Measurements from ENCODE around the gene MFF. TPM values are rescaled to one million over a fixed set of nuclear protein-coding genes. Genes with fewer than 3 reads are reported as not detected.

The MFF gene
- total and polyA plus RNA-seq, 2 of the 8 experiments (the other 6 are each of a cell fraction or from before 2014, with no cell fraction given) = 36.2 to 86.8 TPM

DNA sequence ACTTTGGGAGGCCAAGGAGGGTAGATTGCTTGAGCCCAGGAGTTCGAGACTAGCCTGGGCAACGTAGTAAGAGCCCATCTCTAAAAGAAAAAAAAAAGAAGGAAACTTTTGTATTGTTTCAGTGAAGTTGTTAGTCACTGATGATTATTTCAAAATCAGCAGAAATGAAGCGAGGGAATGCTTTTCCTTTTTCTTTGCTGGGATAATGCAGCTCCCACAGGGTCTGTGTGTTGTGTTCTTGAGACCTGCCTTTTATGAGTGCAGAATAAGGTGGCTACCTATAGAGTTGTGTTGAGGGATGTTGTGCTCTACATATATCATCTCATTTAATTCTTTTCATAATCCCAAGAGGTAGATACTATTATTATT, 42.4 kb downstream of the MFF start:
- 97% methylated on average over 3 of the region's 3 CpGs; no CpG with 5 or more reads in 1 of the 2 experiments for WGBS, 2 experiments (ENCODE audit: extremely low coverage in 1 of 2, insufficient coverage in 1 of 2, insufficient read length in 1 of 2, insufficient replicate concordance in 2 of 2, low coverage in 1 of 2, low lambda C conversion rate in 2 of 2, missing lambda C conversion rate in 1 of 2)

More for the DNA sequence above, 42.4 kb downstream of the MFF start:
- Histone ChIP-seq H3K23me2 (ENCODE audit: low read depth, low read length) (no peaks in the 10 kb centered on the region), H3K4me3 (ENCODE audit: extremely low read depth in 1 of 4, insufficient read depth in 2 of 4, low read depth in 3 of 4, low read length in 4 of 4) (no peak overlapping the region), H3K9ac (replicated peaks in 1 of 4; ENCODE audit: extremely low read depth in 1 of 4, low read depth in 3 of 4, low read length in 3 of 4) (no peak overlapping the region), H4K91ac (replicated peaks; ENCODE audit: insufficient read length, low read length) (no peak overlapping the region), H3K4me1 (replicated peaks in 1 of 4; ENCODE audit: control insufficient read depth in 3 of 4, insufficient read depth in 4 of 4, low read length in 3 of 4) (no peaks in the 10 kb centered on the region), H3K36me3 (ENCODE audit: control insufficient read depth in 2 of 4, insufficient read depth in 4 of 4, low read length in 3 of 4) (no peaks in the 10 kb centered on the region), H3K4ac (replicated peaks; ENCODE audit: insufficient read length, low read depth, low read length) (no peak overlapping the region), H2BK5ac (ENCODE audit: low read depth, low read length) (no peak overlapping the region), H3K9me3 (ENCODE audit: insufficient read depth in 2 of 2, low read depth in 1 of 2, low read length in 1 of 2) (no peaks in the 10 kb centered on the region), H2BK12ac (ENCODE audit: low read depth, low read length) (no peak overlapping the region), H3K79me2 (ENCODE audit: control insufficient read depth in 1 of 2, insufficient read depth in 2 of 2, low read length in 2 of 2) (no peaks in the 10 kb centered on the region), H3K79me1 (ENCODE audit: low read depth, low read length) (no peaks in the 10 kb centered on the region), H3K56ac (replicated peaks; ENCODE audit: insufficient read length, low read depth, low read length) (no peak overlapping the region), H2AK5ac (ENCODE audit: low read depth, low read length) (no peak overlapping the region), H2BK20ac (ENCODE audit: low read length) (no peak overlapping the region), H3K23ac (ENCODE audit: insufficient read length) (no peak overlapping the region), H3K4me2 (ENCODE audit: insufficient read depth in 1 of 2, low read depth in 2 of 2, low read length in 2 of 2) (no peak overlapping the region), H4K8ac (ENCODE audit: extremely low read depth, insufficient read depth, low read length) (no peak overlapping the region), H4K5ac (ENCODE audit: insufficient read length, low read depth, low read length) (no peak overlapping the region), H3K27ac (ENCODE audit: low read depth, low read length) (no peak overlapping the region), H2BK120ac (replicated peaks; ENCODE audit: low read depth, low read length) (no peak overlapping the region), H4K20me1 (replicated peaks in 1 of 2; ENCODE audit: control insufficient read depth in 1 of 2, insufficient read depth in 2 of 2, low read length in 2 of 2) (no peaks in the 10 kb centered on the region), H3K14ac (ENCODE audit: insufficient read length) (no peak overlapping the region), H3K27me3 (replicated peaks in 1 of 4; ENCODE audit: control insufficient read depth in 3 of 4, extremely low read depth in 1 of 4, insufficient read depth in 3 of 4, low read length in 3 of 4) (no peaks in the 10 kb centered on the region), H2AFZ (ENCODE audit: low read length) (no peak overlapping the region), H3K18ac (ENCODE audit: extremely low read depth, low read length) (no peak overlapping the region), H2BK15ac (ENCODE audit: low read length) (no peak overlapping the region)
- POLR2A ChIA-PET (ENCODE audit: partially characterized antibody) = no interaction called here
- CTCF ChIA-PET (ENCODE audit: partially characterized antibody) = no interaction called here
- TF ChIP-seq CEBPB (IDR thresholded peaks at IDR 0.05; ENCODE audit: low read depth, low read length) = no peak
- TF ChIP-seq SRF (IDR thresholded peaks at IDR 0.05; ENCODE audit: low read depth, low read length) = no peak
- TF ChIP-seq CBX8 (IDR thresholded peaks at IDR 0.05; ENCODE audit: borderline replicate concordance, low read depth, low read length) = no peak
- no peak for TF ChIP-seq SP2 (IDR thresholded peaks at IDR 0.05; ENCODE audit: low read length)
- no peak for TF ChIP-seq CHD2 (IDR thresholded peaks at IDR 0.05; ENCODE audit: low read length)
- TF ChIP-seq SUZ12 (IDR thresholded peaks at IDR 0.05; ENCODE audit: low read length) = no peak
- TF ChIP-seq, protein P1, sequence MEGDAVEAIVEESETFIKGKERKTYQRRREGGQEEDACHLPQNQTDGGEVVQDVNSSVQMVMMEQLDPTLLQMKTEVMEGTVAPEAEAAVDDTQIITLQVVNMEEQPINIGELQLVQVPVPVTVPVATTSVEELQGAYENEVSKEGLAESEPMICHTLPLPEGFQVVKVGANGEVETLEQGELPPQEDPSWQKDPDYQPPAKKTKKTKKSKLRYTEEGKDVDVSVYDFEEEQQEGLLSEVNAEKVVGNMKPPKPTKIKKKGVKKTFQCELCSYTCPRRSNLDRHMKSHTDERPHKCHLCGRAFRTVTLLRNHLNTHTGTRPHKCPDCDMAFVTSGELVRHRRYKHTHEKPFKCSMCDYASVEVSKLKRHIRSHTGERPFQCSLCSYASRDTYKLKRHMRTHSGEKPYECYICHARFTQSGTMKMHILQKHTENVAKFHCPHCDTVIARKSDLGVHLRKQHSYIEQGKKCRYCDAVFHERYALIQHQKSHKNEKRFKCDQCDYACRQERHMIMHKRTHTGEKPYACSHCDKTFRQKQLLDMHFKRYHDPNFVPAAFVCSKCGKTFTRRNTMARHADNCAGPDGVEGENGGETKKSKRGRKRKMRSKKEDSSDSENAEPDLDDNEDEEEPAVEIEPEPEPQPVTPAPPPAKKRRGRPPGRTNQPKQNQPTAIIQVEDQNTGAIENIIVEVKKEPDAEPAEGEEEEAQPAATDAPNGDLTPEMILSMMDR (IDR thresholded peaks at IDR 0.05; ENCODE audit: control extremely low read depth in 1 of 3, insufficient read depth in 1 of 3, low read depth in 1 of 3, low read length in 3 of 3) = no peak
- DNase-seq (ENCODE audit: low read depth in 1 of 2, low spot score in 2 of 2) = no peak
- no peak for FAIRE-seq

Data from H1 (cell line).